NCI-H1436 treated with DMSO at 0.1 percent for 48 hours (cell line): ENCODE measurements around the gene OBP2A.
A peak's percentile ranks its signal among the peaks of the same experiment; 100 is the strongest.
"Not testable (repeated sequence)": the region's sequence is repeated elsewhere in the genome, so short reads cannot be mapped to it uniquely, and the experiment has no call there.

Experiments
- DNase-seq: peaks from one replicate; lab custom pipeline; 2025; lab: John Stamatoyannopoulos, UW

OBP2A gene, protein sequence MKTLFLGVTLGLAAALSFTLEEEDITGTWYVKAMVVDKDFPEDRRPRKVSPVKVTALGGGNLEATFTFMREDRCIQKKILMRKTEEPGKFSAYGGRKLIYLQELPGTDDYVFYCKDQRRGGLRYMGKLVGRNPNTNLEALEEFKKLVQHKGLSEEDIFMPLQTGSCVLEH

DNA sequence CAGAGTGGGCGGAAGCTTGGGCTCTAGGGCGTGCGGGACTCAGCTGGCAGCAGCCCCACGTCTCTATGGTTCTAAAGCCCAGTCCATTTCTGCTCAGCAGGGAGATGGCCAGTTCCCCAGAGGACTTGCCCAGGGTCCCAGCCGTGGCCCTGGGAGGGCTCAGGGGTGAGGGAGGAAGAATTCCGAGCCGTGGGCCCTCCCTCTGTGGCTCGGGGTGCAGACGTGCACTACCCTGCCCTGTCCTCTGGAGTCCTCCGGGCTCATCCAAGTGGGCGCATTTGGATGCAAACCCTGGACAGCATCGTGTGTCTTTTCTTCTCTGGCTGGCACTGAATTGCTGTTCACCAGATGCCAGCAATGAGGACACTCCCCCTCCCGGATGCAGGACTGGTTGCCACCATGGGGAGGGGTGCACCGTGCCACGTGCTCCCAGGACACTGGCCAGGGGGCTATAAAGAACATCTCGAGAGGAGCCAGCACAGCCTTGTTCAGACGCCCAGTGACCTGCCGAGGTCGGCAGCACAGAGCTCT lies at the start of gene OBP2A:
OBP2A (plus strand) TSS at position 481 of the 531 bp plus-strand sequence. CDS start 55 bp downstream, outside the sequence.
- not testable (repeated sequence) for DNase-seq

DNA sequence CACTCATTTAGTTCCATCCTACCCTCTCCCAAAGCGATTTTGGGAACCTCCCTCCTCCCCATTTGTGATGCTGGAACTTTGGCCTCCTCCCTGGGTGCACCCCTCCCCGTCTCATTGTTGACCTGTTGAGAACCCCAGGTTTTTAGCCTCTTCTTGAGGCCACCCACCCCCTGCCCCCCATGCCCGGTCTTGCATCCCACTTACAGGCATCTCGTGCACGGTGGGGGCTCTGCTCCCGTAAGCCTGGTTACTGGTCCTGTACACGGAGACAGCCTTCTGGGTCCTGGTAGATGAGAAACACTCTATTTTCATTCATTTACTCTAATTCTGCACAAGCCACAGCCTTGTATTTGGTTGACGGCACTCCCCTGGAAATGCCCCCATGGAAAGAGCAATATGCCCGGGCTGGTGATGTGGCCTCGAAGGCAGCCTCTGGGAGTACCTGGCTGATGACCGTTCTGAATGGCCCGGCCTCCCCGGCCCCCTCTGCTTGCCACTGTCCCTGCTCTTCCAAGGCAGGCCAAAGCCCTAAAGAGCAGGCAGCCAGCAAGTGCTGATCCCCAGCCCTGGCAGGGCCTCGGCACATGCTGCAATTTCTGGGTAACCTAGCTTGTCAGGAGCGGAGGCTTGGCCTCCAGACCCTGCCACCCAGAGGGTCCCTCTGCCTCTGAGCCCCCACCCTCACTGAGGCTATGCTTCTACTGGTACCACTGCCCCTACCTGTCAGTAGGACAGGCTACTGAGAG lies 47.4 kb upstream of the OBP2A start:
- DNase-seq = no peak

DNA sequence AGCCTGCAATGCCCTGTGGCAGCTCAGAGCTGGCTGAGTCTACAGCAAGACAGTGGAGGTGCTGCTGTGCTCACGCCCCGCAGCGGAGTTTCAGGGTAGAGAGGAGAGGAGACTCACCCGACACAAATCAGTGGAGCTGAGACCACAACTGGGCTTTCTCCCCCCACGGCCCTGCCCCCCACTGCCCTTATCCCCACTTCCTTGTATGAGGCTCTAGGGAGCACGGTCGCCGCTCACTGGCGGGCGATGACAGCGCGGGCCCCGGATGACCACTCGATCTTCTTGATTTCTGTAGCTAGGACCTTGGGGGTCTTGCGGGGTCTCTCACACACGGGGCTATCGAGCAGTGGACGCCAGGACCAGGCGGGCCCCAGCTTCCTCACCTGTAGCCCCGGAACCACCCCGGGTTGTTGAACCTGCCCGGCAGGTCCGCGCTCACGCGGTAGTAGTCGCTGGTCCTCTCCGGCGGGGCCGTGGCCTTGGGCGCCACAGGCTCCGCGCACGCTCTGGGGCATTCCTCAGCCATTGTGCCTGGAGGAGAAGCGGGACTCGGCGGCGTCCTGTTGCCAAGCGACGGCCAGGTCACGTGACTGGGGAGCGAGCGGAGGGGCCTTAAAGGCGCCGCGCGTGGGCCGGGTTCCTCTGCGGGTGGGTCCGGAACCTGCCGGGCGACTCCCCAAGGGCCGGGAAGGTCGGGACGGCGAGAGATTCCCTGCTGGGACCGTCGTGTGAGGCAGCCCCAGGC lies 46.4 kb upstream of the OBP2A start:
- DNase-seq = peak; percentile 5

DNA sequence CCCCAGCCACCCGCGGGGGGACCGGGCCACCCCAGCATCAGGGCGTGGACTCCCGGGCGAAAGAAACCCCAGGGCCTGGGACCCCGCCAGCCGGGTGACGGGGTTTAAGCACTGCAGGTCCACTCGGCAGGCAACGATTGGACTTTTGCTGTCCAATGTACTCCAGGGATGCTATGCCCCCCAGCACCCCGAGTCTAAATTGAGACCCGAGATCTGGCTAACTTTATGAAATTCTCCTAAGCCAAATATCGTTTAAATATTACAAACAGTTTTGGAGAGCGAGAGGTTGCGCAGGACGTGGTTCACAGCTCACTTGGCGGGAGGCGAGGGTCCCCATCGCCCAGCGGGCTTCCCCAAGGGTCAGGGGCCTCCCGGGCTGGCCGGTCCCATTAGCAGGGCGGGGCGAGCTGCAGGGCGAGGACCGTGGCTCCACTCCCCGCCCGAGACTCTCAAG lies 45.8 kb upstream of the OBP2A start:
- DNase-seq = no peak

DNA sequence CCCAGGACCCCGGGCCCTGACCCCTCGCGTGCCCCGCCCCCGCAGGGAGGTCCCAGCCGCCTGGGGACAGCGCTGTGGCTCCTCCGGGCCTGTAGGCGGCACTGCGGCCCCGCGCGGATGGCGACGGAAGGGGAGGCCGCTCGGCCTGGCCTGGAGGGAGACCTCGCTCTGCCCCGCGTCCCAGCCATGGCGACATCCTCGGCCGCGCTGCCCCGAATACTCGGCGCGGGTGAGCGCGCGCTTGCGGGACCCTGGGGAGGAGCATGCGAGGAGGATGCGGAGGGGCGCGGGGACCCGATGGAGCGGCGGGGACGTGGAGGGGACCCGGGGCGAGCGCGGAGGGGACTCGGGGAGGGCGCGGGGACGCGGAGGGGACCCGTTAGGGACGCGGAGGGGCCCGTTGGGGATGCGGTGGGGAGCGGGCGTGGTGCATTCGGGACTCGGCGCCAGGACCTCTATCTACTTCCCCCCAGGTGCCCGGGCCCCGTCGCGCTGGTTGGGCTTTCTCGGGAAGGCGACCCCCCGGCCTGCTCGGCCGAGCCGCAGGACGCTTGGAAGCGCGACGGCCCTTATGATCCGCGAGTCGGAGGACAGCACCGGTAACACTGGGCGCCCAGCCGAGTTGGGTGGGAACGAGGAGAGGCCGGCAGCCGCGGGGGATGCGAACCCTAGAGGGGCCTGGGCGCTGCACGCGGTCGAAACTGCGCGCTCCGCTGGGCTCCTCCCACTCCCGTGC lies 45.2 kb upstream of the OBP2A start, which contains the start of gene MRPS2:
MRPS2 (plus strand) TSS at position 158 of the 736 bp plus-strand sequence; CDS start at position 187, 29 bp downstream.
- peak; percentile 17 for DNase-seq

DNA sequence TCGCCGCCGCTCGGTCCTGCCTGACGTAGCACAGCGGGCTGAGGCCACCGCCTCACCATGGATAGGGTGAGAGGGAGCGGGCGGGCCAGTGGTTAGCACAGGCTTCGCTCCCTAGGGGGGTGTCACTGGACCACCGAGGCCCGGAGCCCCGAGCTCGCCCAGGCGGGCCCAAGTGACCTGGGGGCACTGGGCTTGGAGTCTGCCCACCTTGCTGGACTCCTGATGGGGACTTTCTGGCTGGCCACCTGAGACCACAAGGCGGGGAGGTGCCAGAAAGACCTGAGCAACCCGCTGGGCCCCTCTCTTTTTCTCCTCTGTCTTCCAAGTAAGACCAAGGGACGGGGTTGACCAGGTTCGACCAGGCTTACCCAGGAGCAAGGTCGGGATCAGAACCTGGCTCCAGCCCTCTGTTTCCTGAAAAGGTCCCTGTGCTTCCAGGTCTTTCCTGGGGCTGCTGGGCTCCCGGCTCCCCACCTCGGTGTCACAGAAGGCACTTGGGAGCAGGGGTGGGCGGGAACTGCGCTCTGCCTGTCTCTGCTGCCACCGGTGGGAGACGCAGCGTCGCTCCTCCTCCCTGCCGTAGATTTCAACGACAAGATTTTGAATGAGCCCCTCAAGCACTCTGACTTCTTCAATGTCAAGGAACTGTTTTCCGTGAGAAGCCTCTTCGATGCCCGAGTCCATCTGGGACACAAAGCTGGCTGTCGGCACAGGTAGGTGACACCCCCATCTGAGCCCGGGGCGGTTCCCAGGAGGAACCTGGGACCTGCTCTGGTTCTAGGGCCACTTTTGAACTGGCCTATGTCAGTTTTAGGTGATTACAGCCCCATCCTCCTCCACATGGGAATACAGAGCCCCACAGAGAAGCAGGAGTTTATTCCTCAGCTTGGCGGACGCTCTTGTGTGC lies 44.4 kb upstream of the OBP2A start:
- no peak for DNase-seq

DNA sequence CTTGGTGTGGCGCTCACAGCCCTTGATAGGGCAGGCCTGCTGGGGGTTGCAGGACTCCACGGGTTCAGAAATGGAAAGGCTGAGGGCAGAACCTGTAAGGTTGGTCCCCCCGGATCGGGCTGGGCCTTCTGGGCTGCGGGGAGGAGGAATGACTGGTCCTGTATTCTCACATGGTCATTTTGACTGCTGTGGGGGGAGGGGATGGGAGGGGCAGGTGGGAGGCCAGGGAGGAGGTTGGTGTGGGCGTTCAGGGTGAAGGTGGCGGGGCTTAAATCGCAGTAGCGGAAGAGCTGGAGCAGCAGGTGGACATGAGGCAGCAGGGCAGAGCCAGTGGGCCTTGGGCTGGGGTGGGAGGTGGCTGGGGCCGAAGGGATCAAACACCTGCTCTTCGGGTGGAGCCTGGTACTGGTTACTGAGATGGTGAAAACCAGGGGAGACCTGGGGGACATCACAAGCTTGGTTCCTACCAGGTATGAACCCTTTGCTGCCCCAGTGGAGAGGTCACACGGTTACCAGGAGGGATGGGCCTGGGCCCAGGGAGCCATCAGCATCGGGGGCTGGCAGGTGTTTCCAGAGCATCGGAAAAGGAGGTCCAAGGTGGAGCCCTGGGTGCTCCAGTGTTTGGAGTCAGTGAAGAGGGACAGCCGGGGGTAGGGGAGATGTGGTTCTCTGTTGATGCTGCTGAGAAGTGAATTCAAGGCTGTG lies 43.6 kb upstream of the OBP2A start:
- no peak for DNase-seq

DNA sequence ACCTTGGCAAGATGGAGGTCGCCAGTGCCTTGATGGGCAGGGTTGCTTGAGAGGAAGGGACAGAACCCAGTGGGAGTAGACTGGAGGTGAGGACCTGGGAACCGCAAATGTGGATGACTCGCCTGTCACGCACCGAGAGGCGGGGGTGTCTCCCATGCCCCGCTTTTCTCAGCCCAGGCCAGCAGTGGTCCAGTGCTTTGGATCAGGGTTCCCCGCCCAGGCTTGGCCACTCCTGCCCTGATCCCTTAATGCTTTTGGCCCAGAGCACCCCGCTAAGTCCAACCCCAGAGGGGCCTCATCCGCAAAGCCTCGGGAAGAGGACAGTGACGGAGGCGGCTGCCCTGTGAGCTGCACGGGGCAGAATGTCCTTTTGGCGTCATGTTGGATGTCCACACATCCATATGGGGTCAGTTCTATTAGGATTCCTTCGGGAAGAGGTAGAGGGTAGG lies 43.0 kb upstream of the OBP2A start:
- no peak for DNase-seq

DNA sequence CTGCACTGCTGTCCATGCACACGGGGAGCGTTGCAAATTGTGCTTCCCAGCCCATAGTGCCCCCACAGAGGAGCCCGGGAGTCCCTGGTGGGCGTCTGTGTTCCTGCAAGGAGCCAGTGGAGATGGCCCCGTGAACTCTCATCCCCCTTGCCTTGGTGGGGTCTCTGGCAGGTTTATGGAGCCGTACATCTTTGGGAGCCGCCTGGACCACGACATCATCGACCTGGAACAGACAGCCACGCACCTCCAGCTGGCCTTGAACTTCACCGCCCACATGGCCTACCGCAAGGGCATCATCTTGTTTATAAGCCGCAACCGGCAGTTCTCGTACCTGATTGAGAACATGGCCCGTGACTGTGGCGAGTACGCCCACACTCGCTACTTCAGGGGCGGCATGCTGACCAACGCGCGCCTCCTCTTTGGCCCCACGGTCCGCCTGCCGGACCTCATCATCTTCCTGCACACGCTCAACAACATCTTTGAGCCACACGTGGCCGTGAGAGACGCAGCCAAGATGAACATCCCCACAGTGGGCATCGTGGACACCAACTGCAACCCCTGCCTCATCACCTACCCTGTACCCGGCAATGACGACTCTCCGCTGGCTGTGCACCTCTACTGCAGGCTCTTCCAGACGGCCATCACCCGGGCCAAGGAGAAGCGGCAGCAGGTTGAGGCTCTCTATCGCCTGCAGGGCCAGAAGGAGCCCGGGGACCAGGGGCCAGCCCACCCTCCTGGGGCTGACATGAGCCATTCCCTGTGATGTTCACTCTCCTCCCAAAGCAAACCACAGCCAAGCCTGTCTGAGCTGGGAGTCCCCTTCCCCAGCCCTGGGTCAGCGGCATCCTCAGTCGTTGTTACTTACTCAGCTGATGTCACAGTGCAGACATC lies 42.3 kb upstream of the OBP2A start:
- no peak for DNase-seq

DNA sequence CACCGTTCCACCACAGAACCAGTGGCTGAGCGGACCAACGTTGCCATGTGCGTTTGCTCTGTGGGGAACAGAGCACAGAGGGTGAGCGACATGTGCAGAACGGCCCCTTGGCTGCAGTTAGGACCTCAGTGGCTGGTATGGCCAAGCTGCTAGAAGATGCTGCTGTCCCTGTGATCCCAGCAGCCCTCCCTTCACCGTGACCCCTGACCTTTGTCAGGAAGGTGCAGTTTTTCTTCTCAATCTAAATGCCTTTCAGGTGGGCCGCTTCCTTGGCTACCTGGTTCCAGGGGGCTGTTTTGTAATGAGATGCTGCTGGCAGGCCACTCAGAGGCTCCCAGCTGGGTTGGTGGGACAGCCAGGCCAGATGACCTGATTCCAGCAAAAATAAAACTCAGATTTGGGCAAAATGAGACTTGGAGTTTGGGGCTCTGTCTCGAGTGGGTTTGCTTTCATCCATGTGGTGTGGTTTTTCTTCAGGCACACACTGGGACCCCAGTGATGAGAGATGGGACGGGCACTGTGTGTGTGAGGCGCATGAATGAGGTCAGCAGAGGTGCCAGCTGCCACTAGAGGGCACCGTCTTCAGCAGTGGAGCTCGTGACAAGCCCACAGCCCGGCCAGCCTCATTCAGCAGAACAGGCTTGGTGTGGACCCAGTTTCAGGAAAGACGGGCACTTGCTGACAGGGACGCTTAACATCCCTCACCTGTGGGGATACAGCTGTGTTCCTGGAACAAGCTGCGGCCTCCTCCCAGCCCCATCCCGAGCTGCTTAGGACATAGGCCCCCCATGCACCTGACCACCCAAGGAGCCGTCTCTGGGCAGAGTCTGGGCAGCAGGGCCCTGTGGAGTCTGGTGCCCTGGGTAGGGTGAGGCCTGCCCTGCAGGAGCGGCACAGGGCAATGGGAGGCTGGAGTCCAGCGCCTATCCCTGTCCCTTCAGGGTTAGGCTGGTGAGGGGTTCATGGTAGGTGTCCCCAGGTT lies 41.4 kb upstream of the OBP2A start:
- no peak for DNase-seq

DNA sequence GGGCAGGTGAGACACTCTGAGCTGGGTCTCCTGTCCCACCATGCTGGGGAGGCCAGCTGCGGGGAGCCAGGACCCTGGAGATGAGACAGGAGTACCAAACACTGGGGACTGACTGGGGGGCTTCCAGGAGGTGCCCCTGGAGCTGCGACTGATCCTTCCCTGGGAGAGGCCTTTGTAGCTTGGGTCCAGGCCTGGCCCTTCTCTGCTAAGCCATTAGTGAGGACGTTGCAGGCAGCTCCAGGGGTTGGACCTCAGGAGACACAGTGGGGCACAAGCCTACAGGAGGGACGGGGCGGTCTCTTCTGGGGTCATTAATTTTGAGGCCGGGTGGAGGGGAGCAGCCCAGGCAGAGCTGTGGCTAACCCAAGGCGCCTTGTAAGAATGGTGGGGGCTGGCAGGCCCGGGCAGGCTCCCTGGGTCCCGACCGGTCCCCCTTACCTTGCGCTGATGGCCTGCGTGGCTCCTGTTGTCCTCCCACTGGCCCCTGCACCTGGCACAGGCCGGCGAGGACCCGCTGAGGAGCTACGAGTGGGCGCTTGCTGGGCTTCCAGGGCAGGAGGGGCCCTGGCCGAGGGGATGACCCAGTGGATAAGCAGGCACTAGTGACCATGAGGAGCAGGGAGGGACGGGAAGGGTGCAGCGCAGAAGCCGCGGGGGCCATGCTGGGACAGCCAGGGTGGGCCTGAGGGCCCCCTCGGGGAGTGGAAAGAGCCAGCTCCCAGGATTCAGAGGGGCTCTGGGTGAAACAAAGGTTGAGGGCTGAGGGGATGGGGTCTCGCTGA lies 40.3 kb upstream of the OBP2A start:
- no peak for DNase-seq

DNA sequence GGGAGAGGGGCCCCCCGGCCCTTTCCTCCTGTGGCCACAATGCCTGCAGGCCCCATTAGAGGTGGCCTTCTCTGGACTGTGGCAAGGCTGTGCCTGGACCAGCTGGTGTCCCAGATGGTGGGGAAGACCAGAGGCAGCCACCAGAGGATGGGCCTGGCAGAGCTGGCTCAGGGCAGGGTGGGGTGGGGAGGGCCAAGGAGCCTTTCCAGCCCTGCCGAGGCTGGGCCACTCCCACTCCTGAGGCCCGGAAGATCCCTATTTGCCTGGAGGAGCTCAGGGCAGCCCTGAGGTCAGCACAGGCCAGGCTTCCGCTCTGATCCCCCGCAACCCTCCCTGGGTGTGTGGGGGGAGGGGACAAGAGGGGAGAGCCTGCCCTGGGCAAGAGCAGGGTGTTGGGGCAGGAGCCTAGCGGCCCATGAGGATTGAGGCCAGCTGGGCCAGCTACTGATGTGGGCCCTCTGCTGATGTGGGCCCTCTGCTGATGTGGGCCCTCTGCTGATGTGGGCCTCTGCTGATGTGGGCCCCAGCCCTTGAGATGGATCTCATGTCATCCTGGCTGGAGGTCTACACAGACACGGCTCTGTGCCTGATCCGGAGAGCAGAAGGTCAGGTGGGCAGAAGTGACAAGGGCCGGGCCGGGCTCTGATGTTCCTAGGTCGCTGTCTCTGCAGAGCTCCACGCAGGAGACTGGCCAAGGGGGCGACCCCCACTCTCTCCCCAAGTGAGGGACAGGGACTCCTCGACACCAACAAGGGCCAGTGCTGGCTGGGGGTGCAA lies 39.4 kb upstream of the OBP2A start:
- no peak for DNase-seq

DNA sequence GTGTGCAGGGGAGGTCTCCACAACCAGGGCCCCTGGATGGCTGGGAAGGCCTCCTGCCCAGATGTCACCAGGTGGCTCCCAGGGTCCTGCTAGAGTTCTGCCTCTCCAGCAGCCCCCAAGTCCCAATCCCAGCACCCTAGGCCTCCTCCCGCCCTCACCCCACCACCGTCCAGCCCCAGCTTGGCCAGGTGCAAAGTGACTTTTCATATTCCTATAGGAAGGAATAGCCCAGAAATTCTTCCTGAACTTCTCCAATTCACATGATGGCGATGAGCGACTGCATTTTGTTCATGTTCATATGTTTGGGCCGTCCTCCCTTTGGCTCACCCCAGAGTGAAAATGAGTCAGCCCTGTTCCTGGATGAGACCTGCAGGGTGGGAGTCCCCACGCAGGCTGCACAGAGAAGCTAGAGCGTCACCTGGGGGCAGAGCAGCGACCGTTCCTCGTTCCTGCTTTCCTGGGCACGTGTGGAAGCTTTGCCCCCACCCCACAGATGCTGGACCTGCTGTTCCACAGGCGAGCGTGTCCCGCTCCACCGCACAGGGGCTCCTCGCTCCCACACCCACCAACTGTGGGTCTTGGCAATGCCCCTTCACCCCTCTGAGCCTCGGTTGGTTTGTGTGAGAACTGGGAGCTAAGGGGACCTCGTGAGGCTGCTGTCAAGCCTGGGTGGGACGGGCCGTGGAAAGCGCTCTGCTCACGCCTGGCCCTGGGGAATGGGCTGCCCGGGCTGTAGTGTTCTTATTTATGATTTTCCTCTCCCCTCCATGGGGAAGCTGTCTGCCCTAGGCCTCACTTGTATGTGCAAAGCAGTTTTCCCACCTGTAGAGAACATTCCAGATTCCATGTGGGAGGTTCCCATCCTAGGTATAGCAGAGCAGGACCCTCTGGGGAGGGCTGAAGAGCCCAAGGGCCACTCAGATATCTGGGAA lies 38.6 kb upstream of the OBP2A start:
- DNase-seq = no peak

DNA sequence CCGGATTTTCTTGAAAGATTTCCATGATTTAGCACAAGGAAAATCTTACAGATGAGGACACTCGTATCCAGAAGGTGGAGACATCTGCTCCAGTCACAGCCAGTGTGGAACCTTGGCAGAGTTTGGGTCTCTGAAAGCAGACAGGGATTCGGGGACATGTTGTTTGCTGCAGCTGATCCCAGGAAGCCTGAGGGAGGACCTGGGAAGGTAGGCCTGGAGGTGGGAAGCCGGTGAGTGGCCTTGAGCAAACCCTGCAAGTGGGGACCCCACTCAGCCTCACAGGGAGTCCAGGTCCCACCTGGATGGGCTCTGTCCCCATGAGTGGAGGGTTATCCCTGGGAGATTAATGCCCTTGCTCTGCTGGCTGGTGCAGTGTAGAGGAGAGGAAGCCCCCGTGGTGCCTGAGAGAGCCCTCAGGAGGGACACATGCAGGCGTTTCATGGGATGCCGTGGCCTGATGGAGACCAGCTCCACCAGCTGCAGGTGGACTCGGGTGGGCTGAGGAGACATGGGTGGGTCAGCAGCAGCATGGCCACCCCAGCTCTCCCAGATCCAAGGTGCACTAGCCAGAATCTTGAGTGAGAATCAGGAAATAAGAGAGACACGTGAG lies 37.6 kb upstream of the OBP2A start:
- DNase-seq = no peak

DNA sequence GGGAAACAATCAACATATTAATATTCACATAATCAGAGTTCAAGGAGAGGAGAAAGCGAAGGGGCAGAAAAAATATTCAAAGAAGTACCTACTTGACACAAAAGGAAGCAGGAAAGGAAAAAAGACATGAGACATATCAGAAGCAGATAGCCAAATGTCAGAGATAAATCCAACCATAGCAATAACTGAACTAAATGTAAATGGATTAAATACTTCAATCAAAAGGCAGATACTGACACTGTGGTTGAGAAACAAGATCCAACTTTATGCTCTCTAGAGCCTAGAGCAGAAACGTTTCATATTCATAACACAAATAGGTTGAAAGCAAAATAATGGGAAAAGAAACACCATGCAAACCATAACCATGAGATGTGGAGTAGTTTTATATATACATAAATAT lies 36.5 kb upstream of the OBP2A start:
- no peak for DNase-seq
